Stimulated activated CD4-positive, alpha-beta T cell treated with anti-CD3 and anti-CD28 coated beads, TNF-alpha, amount 100 ng/mL, for 4 hours (primary cell): Measurements from ENCODE around the gene TCF4.

Experiments
- DNase-seq, 3 experiments: peaks; one replicate each; pipeline ENCODE4 v3.0.0-alpha.2; 2020; ENCODE audit warnings: low read depth in 3 of 3

Gene TCF4

DNA sequence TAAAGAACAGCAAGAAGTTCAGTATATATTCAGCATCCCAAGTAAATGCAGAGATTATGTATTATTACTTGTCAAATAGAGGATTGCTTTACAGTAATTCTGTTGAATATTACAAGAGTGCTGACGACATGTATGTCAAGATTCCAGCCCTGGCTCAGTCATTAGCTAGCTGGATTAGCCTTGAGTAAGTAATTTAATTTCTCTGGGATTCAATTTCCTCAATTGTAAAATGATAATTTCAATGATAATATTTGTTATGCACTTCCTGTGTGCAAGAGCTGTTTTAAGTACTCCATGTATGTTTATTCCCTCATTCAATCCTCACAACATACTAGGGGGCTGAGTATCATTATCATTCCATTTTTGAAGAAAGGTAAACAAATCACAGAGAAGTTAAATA is 44.0 kb downstream of the TCF4 start:
- DNase-seq: no peak

DNA sequence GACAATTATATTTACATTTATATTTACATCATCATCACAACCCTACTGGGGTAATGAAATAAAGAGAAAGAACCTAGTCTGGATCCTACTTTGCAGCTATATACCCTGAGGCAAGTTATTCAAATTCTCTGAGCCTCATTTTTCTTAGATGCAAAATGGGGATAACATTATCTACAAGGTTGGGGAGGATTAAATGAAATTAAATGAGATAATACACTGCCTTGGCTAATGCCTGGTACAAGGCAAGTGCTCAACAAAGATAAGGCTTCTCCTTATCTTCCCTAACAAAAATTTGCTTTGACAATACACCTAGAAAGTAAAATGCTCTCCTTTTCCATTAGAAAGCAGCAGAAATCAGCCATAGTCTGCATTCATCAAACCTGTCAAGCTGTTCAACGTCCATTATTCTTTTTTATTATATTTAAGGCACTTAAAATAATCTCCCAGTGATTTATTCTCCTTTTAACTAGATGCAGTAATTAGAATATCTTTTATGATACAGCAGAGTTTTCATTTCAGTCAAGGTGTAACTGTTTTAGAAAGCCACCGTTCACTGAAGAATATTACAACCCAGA is 44.8 kb downstream of the TCF4 start:
- DNase-seq: no peak

GRCh38 chr18:55541571-55541970 is 46.4 kb downstream of the TCF4 start:
- no peak for DNase-seq

- no peak for DNase-seq
These were observed 48.8 kb downstream of the TCF4 start for GRCh38 chr18:55539240-55539639.

- no peak for DNase-seq
These were observed 53.0 kb downstream of the TCF4 start for GRCh38 chr18:55534996-55535395.

- DNase-seq: no peak
These were observed 53.4 kb downstream of the TCF4 start for GRCh38 chr18:55534547-55534946.

DNA sequence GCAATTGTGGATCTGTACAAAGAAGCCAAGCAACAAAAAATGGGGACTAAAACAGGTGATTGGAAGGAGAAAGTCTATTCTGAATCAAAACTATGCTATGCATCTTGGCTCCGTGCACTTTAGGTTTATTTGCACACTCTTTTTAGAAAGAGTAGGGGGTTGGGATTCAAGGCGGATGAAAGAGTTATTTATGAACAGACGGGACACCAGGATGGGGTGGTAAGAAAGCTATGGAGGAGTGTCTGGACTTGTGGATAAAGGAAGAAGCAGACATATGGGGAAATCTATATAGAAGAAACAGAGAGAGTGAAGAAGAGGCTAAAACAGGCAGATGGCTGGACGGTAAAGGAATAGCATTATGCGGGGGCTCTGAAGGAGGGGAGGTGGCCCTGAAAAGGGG is 57.8 kb downstream of the TCF4 start:
- no peak for DNase-seq

GRCh38 chr18:55529581-55529980 is 58.4 kb downstream of the TCF4 start:
- no peak for DNase-seq

DNA sequence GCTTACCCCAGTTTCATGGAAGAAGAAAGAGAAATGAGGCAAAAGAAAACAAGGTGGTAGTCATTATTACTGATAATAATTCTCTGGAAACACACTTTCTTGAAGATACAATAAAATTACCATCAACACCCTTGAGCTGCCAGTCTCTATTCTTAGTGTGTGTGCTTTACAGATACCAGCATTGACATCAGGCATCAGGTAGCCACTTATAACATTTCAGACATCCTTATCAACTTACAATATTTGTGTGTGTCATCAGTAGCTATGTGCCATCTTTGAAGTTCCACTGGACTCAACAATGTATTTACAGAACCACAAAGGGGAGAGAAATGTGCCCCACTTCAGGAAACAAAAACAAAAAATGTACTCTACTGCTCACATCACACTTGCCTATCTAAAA is 62.1 kb downstream of the TCF4 start:
- no peak for DNase-seq

GRCh38 chr18:55524353-55525073 is 63.5 kb downstream of the TCF4 start:
- no peak for DNase-seq

GRCh38 chr18:55523001-55523400 is 65.0 kb downstream of the TCF4 start:
- no peak for DNase-seq

DNA sequence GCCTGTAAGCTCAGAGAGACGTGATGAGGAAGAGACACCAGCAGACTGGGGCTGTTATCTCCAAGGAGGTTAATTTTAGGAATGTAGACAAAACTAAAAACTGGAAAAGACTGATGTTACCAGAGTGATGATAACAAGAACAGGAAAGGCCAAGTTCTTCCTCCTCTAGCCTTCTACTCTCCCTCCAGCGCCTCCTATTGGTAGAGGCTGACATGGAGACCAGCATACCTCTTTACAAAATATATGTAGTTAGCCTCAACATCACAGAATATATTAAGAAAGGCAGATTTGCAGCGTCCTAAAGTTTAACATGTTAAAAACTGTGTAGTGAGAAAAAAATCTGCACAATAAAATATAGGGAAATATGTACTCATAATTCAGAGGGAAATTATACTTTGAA is 66.0 kb downstream of the TCF4 start:
- DNase-seq: no peak

DNA sequence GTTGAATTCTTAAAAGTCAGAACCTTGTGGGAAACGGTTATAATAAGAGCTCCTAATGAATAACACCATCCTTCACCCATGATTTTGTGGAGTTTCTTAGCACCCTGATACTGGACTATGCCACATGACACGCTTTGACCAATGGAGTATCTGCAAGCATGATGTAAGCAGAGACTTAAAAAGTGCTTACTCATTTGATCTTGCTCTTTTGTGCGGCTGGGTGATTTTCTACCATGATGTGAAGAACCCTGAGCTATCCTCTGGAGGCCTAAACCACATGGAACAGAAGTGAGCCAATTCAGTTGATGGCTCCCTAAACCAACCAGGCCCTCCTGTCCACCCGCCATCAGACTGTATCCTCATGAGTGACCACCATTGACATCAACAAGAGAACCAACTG is 70.9 kb downstream of the TCF4 start:
- DNase-seq: no peak

- no peak for DNase-seq
These were observed 71.9 kb downstream of the TCF4 start for GRCh38 chr18:55515941-55516710.

GRCh38 chr18:55515214-55515613 is 72.8 kb downstream of the TCF4 start:
- no peak for DNase-seq

DNA sequence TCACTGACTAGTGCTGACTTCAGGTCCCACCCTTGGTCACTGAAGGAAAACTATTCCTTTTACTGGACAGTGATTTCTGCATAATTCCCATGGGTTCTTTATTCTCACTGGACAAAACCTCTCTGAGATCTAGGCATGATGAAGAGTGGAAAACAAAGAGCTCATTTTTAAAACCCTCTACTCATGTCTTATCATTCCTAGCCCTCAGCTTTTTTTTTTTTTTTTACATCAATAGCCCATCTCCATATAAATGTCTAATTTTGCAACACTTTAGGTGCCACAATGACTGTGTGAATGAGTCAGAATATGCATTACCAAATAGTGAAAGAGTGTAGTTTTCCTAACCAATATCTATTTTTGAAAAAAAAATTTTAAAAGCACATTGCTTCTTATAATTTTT is 74.8 kb downstream of the TCF4 start:
- no peak for DNase-seq

DNA sequence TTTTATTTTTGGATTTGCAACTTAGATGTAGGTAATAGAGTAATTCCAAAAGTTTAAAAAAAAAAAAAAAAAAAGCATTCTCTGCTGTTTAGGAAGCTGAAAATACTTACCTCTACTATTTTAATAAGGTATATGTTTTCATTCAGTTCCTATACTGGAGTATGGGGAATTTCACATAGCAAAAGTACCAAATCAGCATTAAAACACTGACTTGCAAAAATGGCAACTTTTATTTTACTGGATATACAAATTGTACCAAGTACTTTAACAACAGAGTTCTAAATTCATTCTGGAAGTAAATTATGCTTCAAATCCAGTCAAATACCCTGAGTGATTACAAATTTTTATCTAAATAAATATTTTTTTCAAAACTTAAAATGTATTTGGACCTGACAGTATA is 76.7 kb downstream of the TCF4 start:
- no peak for DNase-seq

DNA sequence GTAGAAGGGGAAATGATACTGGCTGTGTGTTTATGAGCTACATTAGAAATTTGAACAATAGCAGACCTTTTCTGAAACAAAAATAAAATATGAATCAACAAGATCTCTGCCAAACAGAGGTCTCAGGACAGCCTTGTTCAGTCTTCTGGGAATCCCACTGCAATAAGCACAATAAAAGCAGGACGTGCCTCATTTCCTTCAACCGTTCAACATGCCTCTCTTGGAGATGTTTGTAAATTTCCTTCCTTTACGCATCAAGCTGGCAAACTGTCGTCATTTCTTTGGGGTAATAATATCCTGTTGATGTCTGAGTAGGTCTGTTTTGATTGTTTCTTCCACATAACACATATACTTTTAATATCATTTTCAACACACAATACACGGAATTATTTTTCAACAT is 77.2 kb downstream of the TCF4 start:
- DNase-seq: no peak

DNA sequence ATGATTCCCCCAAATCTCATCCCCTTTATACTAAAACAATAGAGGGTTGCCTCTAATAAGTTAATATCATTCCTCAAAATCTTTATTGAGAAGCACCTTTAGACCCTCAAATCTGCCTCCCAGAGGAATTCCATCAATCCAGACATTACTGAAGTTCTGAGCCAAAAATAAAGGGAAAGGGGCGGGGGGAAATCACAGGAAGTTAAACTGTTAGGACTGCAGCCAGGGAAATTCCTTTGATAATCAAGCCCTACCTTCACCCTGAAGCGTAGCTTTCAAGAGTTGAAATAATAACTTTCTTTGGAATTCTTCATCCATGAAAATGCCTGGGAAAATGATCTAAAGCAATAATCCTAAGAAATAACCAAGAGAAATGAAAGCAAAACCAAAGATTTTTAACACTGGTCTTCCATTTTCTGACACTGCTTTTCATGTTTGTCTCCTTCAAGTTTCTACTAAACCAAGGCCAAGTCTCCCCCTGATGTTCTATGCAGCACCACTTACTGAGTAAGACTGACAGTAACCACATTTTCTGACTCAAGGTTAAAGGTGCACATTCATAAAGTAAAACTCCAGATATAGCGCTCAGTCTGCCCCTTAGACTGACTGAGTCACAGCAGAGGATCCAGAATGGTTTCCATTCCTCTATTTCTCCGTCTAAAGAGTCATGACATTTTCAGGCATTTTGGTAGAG is 78.2 kb downstream of the TCF4 start:
- no peak for DNase-seq

- no peak for DNase-seq
These were observed 79.3 kb downstream of the TCF4 start for GRCh38 chr18:55508651-55509050.

- no peak for DNase-seq
These were observed 81.9 kb downstream of the TCF4 start for GRCh38 chr18:55506074-55506473.

- no peak for DNase-seq
These were observed 83.2 kb downstream of the TCF4 start for GRCh38 chr18:55504808-55505207.
